ENCODE measurements around the gene RALGAPA1. TPM values are rescaled to one million over a fixed set of nuclear protein-coding genes. Genes with fewer than 3 reads are reported as not detected.
A peak's percentile ranks its signal among the peaks of the same experiment; 100 is the strongest.

Gene RALGAPA1
- total RNA-seq, 1 experiment from 2014 or later = 31.7 TPM

DNA sequence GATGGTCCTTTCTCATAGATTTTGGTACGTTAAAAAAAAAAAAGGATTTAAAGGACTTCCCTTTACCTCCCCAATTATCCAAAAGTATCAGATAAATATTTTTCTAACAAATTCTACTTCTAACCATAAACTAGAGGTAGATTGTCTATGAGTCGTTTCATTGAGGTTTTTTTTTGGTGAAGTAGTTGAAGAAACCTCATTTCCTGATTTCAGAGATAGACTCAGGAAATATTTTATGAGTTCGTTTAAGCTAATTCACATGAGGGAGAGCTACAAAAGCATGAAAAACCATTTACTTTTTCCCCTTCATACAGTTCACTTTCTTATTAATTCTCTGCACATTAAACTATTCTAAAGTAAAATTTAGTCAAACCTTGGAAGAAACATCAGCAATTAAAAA is 112.5 kb downstream of the RALGAPA1 start:
- CTCF ChIA-PET = interaction anchor here (0.6 to 1.4 kb wide), 2 partner anchors 10 to 258 kb away, joined by 4 to 5 read pairs; no protein-coding TSS in a partner anchor
- DNase-seq (ENCODE audit: low spot score) = no peak
- Mint-ChIP-seq H3K36me3 (no peaks in the 10 kb centered on the region), H3K27me3 (ENCODE audit: low read depth) (no peaks in the 10 kb centered on the region), H3K4me1 (peaks cover 26% of the 10 kb centered on the region), H3K9me3 (no peaks in the 10 kb centered on the region), H3K4me3 (no peak overlapping the region), H3K27ac (0 out of 2 replicates have a peak overlapping the region, but pooled peaks have one; percentile 7)
- TF ChIP-seq ZNF121 (CRISPR knock-in tag; IDR thresholded peaks at IDR 0.05) (no peak), NR1H2 (CRISPR knock-in tag; IDR thresholded peaks at IDR 0.05) (no peak), PRRX2 (CRISPR knock-in tag; IDR thresholded peaks at IDR 0.05) (no peak), NFATC4 (CRISPR knock-in tag; IDR thresholded peaks at IDR 0.05) (no peak), SMAD4 (CRISPR knock-in tag; IDR thresholded peaks at IDR 0.05) (no peak)
- TF ChIP-seq, protein P1, sequence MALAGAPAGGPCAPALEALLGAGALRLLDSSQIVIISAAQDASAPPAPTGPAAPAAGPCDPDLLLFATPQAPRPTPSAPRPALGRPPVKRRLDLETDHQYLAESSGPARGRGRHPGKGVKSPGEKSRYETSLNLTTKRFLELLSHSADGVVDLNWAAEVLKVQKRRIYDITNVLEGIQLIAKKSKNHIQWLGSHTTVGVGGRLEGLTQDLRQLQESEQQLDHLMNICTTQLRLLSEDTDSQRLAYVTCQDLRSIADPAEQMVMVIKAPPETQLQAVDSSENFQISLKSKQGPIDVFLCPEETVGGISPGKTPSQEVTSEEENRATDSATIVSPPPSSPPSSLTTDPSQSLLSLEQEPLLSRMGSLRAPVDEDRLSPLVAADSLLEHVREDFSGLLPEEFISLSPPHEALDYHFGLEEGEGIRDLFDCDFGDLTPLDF (CRISPR knock-in tag; IDR thresholded peaks at IDR 0.05) = no peak
- TF ChIP-seq, protein P2, sequence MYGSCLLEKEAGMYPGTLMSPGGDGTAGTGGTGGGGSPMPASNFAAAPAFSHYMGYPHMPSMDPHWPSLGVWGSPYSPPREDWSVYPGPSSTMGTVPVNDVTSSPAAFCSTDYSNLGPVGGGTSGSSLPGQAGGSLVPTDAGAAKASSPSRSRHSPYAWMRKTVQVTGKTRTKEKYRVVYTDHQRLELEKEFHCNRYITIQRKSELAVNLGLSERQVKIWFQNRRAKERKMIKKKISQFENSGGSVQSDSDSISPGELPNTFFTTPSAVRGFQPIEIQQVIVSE (CRISPR knock-in tag; IDR thresholded peaks at IDR 0.05; ENCODE audit: borderline replicate concordance) = no peak
- POLR2A ChIA-PET = no interaction called here
- no peak for ATAC-seq

DNA sequence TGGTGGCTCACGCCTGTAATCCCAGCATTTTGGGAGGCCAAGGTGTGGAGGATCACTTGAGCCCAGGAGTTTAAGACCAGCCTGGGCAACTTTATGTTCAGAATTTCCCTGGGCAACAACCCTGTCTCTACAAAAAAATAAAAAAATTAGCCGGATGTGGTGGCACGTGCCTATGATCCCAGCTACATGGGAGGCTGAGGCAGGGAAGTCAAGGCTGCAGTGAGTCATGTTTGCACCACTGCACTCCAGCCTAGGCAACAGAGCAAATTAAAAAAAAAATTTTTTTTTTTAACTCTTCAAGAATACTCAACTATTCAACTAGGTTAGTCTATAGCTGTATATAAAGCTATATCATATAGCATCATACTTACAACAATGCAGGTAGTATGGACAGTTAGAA is 113.0 kb downstream of the RALGAPA1 start:
- H3K27ac Mint-ChIP-seq = no peak overlapping the region
- ChIA-PET POLR2A (no interaction called here), CTCF (interaction anchor here (0.6 to 1.4 kb wide), 2 partner anchors 9 to 257 kb away, joined by 4 to 5 read pairs; no protein-coding TSS in a partner anchor)
- no peaks in the 10 kb centered on the region for H3K9me3 Mint-ChIP-seq
- H3K36me3 Mint-ChIP-seq = no peaks in the 10 kb centered on the region
- H3K4me1 Mint-ChIP-seq = peaks cover 26% of the 10 kb centered on the region
- ATAC-seq (no peak), DNase-seq (ENCODE audit: low spot score) (no peak)
- TF ChIP-seq ZNF263 (CRISPR knock-in tag; IDR thresholded peaks at IDR 0.05; ENCODE audit: low read depth) (no peak), SMAD3 (CRISPR knock-in tag; IDR thresholded peaks at IDR 0.05; ENCODE audit: borderline replicate concordance) (no peak), ZNF232 (CRISPR knock-in tag; IDR thresholded peaks at IDR 0.05) (no peak), MYBL2 (CRISPR knock-in tag; IDR thresholded peaks at IDR 0.05) (no peak), MXD4 (CRISPR knock-in tag; IDR thresholded peaks at IDR 0.05; ENCODE audit: borderline replicate concordance) (no peak), ESRRA (CRISPR knock-in tag; IDR thresholded peaks at IDR 0.05; ENCODE audit: borderline replicate concordance) (no peak), ZBTB21 (CRISPR knock-in tag; IDR thresholded peaks at IDR 0.05; ENCODE audit: borderline replicate concordance) (no peak), CREM (CRISPR knock-in tag; IDR thresholded peaks at IDR 0.05) (no peak), CBFB (CRISPR knock-in tag; IDR thresholded peaks at IDR 0.05; ENCODE audit: low read depth) (no peak), HMGA2 (CRISPR knock-in tag; IDR thresholded peaks at IDR 0.05) (no peak)
- TF ChIP-seq, protein P3, sequence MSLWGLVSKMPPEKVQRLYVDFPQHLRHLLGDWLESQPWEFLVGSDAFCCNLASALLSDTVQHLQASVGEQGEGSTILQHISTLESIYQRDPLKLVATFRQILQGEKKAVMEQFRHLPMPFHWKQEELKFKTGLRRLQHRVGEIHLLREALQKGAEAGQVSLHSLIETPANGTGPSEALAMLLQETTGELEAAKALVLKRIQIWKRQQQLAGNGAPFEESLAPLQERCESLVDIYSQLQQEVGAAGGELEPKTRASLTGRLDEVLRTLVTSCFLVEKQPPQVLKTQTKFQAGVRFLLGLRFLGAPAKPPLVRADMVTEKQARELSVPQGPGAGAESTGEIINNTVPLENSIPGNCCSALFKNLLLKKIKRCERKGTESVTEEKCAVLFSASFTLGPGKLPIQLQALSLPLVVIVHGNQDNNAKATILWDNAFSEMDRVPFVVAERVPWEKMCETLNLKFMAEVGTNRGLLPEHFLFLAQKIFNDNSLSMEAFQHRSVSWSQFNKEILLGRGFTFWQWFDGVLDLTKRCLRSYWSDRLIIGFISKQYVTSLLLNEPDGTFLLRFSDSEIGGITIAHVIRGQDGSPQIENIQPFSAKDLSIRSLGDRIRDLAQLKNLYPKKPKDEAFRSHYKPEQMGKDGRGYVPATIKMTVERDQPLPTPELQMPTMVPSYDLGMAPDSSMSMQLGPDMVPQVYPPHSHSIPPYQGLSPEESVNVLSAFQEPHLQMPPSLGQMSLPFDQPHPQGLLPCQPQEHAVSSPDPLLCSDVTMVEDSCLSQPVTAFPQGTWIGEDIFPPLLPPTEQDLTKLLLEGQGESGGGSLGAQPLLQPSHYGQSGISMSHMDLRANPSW (CRISPR knock-in tag; conservative IDR thresholded peaks at IDR 0.05; ENCODE audit: low read depth) = no peak
- TF ChIP-seq, protein P4, sequence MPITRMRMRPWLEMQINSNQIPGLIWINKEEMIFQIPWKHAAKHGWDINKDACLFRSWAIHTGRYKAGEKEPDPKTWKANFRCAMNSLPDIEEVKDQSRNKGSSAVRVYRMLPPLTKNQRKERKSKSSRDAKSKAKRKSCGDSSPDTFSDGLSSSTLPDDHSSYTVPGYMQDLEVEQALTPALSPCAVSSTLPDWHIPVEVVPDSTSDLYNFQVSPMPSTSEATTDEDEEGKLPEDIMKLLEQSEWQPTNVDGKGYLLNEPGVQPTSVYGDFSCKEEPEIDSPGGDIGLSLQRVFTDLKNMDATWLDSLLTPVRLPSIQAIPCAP (CRISPR knock-in tag; IDR thresholded peaks at IDR 0.05) = no peak
- no peaks in the 10 kb centered on the region for H3K27me3 Mint-ChIP-seq (ENCODE audit: low read depth)
- no peak overlapping the region for H3K4me3 Mint-ChIP-seq

DNA sequence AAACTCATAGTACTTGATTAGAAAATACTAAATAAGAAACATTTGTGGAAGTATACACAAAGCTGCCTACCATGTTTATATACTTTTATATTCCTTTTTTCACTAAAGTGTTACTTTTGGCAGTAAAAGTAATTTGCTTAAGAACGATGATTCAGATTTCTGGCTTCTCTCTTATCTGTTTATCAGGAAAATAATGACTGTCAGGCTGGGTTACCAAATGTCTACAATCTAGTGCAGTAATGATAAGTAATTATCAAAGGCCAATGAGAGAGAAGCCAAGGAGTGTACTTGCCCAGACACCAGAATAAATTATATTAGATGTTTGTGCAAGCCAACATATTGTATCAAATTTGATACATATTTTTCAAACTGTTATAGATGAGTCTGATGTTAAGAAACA is 113.4 kb downstream of the RALGAPA1 start:
- Mint-ChIP-seq H3K27me3 (ENCODE audit: low read depth) (no peaks in the 10 kb centered on the region), H3K36me3 (no peaks in the 10 kb centered on the region), H3K4me3 (no peak overlapping the region), H3K9me3 (no peaks in the 10 kb centered on the region), H3K4me1 (peaks cover 26% of the 10 kb centered on the region), H3K27ac (no peak overlapping the region)
- ChIA-PET CTCF (interaction anchor here (1.4 kb wide), 1 partner anchor 9 kb away, joined by 4 read pairs; no protein-coding TSS in a partner anchor), POLR2A (no interaction called here)
- DNase-seq (ENCODE audit: low spot score) = no peak
- ATAC-seq = no peak
- TF ChIP-seq, protein P5, sequence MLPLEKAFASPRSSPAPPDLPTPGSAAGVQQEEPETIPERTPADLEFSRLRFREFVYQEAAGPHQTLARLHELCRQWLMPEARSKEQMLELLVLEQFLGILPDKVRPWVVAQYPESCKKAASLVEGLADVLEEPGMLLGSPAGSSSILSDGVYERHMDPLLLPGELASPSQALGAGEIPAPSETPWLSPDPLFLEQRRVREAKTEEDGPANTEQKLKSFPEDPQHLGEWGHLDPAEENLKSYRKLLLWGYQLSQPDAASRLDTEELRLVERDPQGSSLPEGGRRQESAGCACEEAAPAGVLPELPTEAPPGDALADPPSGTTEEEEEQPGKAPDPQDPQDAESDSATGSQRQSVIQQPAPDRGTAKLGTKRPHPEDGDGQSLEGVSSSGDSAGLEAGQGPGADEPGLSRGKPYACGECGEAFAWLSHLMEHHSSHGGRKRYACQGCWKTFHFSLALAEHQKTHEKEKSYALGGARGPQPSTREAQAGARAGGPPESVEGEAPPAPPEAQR (CRISPR knock-in tag; IDR thresholded peaks at IDR 0.05) = no peak
- TF ChIP-seq ELF4 (CRISPR knock-in tag; IDR thresholded peaks at IDR 0.05; ENCODE audit: low read depth) (no peak), ZNF423 (CRISPR knock-in tag; IDR thresholded peaks at IDR 0.05) (no peak), GTF2I (CRISPR knock-in tag; conservative IDR thresholded peaks at IDR 0.05) (no peak)
- TF ChIP-seq, protein P6, sequence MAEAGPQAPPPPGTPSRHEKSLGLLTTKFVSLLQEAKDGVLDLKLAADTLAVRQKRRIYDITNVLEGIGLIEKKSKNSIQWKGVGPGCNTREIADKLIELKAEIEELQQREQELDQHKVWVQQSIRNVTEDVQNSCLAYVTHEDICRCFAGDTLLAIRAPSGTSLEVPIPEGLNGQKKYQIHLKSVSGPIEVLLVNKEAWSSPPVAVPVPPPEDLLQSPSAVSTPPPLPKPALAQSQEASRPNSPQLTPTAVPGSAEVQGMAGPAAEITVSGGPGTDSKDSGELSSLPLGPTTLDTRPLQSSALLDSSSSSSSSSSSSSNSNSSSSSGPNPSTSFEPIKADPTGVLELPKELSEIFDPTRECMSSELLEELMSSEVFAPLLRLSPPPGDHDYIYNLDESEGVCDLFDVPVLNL (CRISPR knock-in tag; IDR thresholded peaks at IDR 0.05; ENCODE audit: borderline replicate concordance, low read depth) = no peak

Measured in WTC11 (cell line).